ENCODE results near the gene CLCA2. TPM values are rescaled to one million over a fixed set of nuclear protein-coding genes. Genes with fewer than 3 reads are reported as not detected.

The CLCA2 gene, protein sequence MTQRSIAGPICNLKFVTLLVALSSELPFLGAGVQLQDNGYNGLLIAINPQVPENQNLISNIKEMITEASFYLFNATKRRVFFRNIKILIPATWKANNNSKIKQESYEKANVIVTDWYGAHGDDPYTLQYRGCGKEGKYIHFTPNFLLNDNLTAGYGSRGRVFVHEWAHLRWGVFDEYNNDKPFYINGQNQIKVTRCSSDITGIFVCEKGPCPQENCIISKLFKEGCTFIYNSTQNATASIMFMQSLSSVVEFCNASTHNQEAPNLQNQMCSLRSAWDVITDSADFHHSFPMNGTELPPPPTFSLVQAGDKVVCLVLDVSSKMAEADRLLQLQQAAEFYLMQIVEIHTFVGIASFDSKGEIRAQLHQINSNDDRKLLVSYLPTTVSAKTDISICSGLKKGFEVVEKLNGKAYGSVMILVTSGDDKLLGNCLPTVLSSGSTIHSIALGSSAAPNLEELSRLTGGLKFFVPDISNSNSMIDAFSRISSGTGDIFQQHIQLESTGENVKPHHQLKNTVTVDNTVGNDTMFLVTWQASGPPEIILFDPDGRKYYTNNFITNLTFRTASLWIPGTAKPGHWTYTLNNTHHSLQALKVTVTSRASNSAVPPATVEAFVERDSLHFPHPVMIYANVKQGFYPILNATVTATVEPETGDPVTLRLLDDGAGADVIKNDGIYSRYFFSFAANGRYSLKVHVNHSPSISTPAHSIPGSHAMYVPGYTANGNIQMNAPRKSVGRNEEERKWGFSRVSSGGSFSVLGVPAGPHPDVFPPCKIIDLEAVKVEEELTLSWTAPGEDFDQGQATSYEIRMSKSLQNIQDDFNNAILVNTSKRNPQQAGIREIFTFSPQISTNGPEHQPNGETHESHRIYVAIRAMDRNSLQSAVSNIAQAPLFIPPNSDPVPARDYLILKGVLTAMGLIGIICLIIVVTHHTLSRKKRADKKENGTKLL
- total RNA-seq = 1.3 TPM

DNA sequence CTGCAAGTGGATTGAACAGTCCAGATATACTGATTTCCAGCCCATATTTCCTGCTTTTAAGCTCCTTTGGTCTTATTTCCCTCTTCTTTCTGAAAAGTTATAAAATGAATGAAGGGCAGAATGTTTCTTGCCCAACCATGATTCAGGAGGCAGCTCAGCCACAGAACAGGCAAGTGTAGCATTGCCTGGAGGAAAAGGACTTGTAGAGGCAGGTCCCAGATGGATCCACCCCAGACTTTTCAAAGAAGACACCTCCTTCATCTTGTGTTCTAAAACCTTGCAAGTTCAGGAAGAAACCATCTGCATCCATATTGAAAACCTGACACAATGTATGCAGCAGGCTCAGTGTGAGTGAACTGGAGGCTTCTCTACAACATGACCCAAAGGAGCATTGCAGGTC is at the start of gene CLCA2:
Gene CLCA2, plus strand, starts transcription at position 299 of the 400 bp plus-strand sequence. Its CDS starts 77 bp downstream, at position 376.

DNA sequence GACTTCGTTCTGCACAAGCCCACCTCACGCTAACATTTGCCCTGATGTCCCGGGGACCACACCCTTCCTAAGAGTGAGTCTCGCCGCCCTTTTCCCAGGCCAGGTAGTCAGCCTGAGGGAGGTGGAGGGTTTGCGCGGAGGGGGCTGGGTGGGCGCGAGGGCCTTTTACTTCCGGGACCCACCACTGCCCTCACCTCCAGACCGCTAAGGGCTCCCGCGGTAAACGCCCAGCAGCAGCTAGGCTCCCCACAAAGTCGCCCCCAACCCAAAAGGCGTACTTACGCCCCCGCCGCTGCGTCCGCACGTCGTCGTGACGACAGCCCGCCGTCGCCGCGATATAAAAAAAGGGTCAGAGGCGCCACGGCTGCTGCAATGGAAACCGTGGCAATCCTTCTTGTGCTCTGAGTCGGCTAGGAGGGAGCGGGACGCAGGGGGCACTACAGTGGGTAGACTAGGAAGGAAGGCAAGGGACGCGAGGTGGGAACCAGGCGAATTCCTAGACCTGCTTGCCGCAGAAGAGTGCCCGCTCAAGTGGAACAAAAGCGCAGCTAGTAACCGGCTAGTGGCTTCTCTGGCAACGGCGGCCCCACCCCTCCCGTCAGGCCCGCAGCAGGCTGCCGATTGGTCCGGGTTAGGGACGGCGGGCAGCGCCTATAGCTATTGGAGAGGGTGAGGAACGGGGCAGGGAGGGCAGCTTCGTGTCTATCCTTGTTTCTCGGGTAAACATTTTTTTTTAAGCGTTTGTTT is 28.0 kb upstream of the CLCA2 start, which contains the start of gene ODF2L:
Gene ODF2L, minus strand, starts transcription at position 573 of the 747 bp plus-strand sequence. CDS start 9,296 bp downstream, outside the sequence.

GRCh38 chr1:86468501-86468977 is 44.6 kb downstream of the CLCA2 start, which contains the start of gene CLCA1:
CLCA1 (plus strand) TSS chr1:86468927; CDS start chr1:86468972, 45 bp downstream.

Other genes starting within 250 kb of the CLCA2 start
- gene ODF2L, start 27.8 kb upstream of the CLCA2 start, total RNA-seq = 143 TPM
- gene CLCA1, start 44.8 kb downstream of the CLCA2 start, total RNA-seq = not detected
- gene CLCA4, start 122.9 kb downstream of the CLCA2 start, total RNA-seq = not detected

All from camera-type eye (tissue), 1 donor.